Measurements from ENCODE around the gene SRPK2.

SRPK2 gene

DNA sequence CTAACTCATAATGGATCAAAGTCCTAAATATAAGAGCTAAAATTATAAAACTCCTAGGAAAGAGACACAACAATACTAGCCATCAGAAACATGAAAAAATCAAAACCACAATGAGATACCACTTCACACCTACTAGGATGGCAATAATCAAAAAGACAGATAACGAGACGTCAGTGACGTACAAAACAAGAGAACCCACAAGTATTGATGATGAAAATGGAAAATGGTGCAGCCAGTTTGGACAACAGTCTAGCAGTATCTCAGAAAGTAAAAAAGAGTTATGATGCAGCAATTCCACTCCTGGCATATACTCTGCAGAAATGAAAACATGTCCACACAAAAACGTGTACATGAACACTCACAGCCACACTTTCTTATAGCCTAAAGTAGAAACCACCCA lies 173.5 kb downstream of the SRPK2 start:
- TF ChIP-seq, protein P1, sequence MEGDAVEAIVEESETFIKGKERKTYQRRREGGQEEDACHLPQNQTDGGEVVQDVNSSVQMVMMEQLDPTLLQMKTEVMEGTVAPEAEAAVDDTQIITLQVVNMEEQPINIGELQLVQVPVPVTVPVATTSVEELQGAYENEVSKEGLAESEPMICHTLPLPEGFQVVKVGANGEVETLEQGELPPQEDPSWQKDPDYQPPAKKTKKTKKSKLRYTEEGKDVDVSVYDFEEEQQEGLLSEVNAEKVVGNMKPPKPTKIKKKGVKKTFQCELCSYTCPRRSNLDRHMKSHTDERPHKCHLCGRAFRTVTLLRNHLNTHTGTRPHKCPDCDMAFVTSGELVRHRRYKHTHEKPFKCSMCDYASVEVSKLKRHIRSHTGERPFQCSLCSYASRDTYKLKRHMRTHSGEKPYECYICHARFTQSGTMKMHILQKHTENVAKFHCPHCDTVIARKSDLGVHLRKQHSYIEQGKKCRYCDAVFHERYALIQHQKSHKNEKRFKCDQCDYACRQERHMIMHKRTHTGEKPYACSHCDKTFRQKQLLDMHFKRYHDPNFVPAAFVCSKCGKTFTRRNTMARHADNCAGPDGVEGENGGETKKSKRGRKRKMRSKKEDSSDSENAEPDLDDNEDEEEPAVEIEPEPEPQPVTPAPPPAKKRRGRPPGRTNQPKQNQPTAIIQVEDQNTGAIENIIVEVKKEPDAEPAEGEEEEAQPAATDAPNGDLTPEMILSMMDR (IDR thresholded peaks at IDR 0.05; ENCODE audit: low read depth, low read length): no peak
- no peak for DNase-seq (ENCODE audit: extremely low read depth, low read depth)

DNA sequence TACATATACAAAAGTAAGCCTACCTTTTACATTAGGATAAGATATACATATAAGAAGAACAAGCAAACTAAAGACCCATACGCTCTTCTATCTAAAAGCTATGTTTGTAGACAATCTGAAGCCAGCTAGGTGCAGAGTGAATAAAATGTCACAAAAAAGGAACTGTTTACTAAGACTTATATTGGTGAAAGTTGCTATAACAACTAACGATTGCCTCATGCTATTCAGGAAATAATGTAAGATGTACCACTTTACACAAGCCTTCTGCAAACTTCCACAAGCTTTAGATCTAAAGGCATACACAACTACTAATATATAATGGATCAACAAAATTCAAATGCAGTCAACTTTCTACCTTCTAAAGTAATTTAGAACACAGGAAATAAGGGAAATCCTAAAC lies 175.1 kb downstream of the SRPK2 start:
- TF ChIP-seq, protein P1 (IDR thresholded peaks at IDR 0.05; ENCODE audit: low read depth, low read length): no peak
- no peak for DNase-seq (ENCODE audit: extremely low read depth, low read depth)

DNA sequence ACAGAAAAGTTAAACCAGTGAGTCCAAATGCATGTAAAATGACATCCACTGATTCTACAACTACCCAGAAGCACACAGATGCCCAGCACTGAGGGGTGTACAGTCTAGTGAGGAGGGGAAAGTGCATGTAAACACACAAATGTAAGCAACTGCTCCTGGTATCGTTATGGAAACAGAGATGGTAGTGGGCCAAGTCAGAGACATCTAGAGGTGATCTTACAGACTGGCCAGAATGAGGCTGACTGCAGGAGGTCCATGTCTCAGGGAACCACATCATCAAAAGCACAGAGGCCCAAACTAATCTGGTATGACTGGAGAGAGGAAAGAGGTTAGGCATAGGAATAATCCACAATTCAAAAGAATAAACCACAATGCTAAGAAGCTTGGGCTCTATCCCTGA lies 176.5 kb downstream of the SRPK2 start:
- no peak for DNase-seq (ENCODE audit: extremely low read depth, low read depth)
- TF ChIP-seq, protein P1 (IDR thresholded peaks at IDR 0.05; ENCODE audit: low read depth, low read length): no peak

DNA sequence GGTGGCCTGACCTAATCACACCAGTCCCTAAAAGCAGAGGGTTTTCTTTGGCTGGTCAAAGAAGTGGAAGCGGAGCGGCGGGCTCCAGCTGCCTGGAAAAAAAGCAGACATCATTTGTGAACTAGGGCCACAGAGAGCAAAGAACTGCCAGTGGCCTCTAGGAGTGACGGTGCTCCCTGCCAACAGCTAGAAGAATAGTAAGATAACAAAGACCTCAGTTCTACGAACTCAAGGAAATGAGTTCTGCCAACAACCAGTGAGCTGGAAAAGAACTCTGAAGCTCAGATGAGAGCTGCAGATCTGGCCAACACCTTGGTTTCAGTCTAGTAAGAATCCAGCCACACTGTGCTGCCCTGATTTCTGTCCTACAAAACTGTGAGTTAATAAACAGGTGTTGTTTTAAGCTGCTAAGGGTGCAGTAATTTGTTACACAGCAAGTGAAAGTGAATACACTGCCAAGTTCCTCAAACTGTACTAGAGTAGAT lies 178.0 kb downstream of the SRPK2 start:
- TF ChIP-seq, protein P1 (IDR thresholded peaks at IDR 0.05; ENCODE audit: low read depth, low read length): no peak
- DNase-seq (ENCODE audit: extremely low read depth, low read depth): no peak

DNA sequence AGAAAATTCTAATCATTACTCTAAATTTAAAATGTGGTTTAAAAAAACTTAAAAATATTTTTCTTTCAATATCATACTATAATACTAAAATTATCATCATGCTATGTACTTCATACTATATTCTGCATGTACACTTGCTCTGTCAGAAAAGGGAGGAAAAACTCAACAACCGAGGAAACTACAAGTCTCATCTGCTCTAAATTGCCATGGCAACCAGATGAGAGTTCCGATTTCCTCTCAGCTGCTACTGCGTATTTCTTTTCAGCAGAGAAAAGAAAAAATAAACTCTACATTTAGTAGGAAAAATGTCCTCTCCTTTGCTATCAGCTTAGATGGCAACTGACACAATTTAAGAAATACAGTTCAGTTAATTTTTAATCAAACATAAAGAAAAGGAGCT lies 178.9 kb downstream of the SRPK2 start:
- DNase-seq (ENCODE audit: extremely low read depth, low read depth): no peak

DNA sequence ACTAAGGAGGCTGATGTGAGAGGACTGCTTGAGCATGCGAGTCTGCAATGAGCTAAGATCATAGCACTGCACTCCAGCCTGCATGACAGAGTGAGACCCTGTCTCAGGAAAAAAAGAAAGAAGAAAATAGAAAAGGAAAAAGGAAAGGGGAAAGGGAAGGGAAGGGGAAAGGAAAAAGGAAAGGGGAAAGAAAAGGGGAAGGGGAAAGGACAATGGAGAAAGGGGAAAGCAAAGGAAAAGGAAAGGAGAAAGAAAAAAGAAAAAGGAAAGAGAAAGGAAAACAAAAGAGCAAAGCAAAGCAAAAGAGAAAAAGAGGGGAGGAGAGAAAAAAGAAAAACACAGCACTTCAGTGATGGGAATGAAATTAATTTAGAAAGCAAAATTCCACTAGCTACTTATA lies 179.3 kb downstream of the SRPK2 start:
- DNase-seq (ENCODE audit: extremely low read depth, low read depth): no peak
- TF ChIP-seq, protein P1 (IDR thresholded peaks at IDR 0.05; ENCODE audit: low read depth, low read length): no peak

More for the DNA sequence above, 178.9 kb downstream of the SRPK2 start:
- TF ChIP-seq, protein P1 (IDR thresholded peaks at IDR 0.05; ENCODE audit: low read depth, low read length): no peak

DNA sequence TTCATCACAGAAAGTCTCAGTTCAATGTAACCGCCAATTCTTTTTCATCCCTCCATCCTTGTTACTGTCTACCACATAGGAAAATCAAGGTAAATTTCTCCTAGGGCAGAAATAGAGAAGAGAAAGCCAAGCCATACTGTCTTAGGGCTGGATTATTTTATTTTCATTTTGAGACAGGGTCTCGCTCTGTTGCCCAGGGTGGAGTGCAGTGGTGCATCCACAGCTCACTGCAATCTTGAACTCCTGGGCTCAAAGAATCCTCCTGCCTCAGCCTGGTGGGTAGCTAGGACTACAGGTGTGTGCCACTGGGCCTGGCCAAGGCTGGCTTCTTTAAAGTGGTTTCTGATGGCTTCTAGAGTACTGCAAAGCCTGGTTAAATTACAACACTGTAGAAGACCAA lies 181.7 kb downstream of the SRPK2 start:
- TF ChIP-seq, protein P1 (IDR thresholded peaks at IDR 0.05; ENCODE audit: low read depth, low read length): no peak
- DNase-seq (ENCODE audit: extremely low read depth, low read depth): no peak

Measured in AG09319 (cell line).